Lower lobe of right lung (tissue), 2 donors: ENCODE data around the gene C1QBP. TPM values are rescaled to one million over a fixed set of nuclear protein-coding genes. Genes with fewer than 3 reads are reported as not detected.

ENCODE experiments used
- ATAC-seq, 2 donors: fragments of 200-7000 bp; cut with Tn5 transposase; one replicate each; pipeline ENCODE4 v1.9.1; 2020 to 2022; ENCODE audit warnings: mild to moderate bottlenecking in 2 of 2, moderate library complexity in 2 of 2
- DNase-seq: peaks from one replicate; pipeline ENCODE4 v3.0.0-alpha.2; 2020
- H3K27ac ChIP-seq: fragments of 200-600 bp; one replicate; pipeline ENCODE4 v1.8.0; 2022
- H3K27me3 ChIP-seq: fragments of 200-600 bp; one replicate; pipeline ENCODE4 v1.8.0; 2022; ENCODE audit warnings: low read depth
- H3K36me3 ChIP-seq: fragments of 200-600 bp; one replicate; pipeline ENCODE4 v1.8.0; 2022; ENCODE audit warnings: mild to moderate bottlenecking
- H3K4me1 ChIP-seq: fragments of 200-600 bp; one replicate; pipeline ENCODE4 v1.8.0; 2022
- H3K4me3 ChIP-seq: fragments of 200-600 bp; one replicate; pipeline ENCODE4 v1.8.0; 2022; ENCODE audit warnings: mild to moderate bottlenecking
- H3K9me3 ChIP-seq: fragments of 200-600 bp; one replicate; pipeline ENCODE4 v1.8.0; 2022
- intact Hi-C: fragments of 100-400 bp; cut with DNase I; formaldehyde crosslinking; loops from one replicate; pipeline ENCODE4 v1.11.0; 2022
- total RNA-seq: library from RNA; stranded (reverse); fragmentation: NEBNext Ultra II Directional; extraction: Animal tissue kit (Norgen Biotek cat#: 25700); gene quantifications from one replicate; pipeline ENCODE4 v1.2.1, GENCODE V29; 2021
- TF ChIP-seq, protein P1 (sequence below): fragments of 200-600 bp; IDR thresholded peaks from one replicate; pipeline ENCODE4 v1.8.0; 2022; ENCODE audit warnings: antibody characterized with exemption, mild to moderate bottlenecking
- donor health status: DM: no; HTN: yes; CAD: no; lungs with severe emphysema.

Gene C1QBP
- total RNA-seq, 1 donor from 2014 or later, result 57.5 TPM

DNA sequence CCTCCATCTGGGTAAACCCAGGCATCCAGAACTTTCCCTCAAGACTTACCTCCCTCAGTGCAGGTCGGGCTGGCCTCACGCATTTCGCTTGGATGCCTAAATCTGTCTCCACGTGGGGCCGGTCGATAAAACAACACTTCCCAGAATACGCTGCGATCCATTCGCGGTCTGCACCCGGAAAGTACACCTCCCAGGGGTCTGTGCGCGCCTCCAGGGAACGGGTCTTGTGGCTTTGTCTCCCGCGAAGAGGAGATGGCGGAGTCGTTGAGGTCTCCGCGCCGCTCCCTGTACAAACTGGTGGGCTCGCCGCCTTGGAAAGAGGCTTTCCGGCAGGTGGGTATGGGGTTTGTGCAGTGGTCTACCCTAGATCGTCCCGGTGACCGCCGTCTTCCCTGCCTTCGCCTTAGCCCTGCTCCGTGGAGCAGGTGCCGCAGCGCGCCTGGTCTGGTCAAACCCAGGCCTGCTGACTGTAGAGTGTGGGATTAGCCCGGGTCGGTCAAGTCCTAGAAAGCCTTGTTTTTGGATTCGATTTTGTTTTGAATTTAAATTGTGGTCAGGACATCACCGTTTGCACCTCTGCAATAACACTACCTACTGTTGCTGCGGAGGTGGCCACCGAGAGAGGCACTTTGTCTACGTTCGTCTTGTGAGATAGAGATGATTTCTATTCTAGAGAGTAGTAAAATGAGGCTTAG is 18.8 kb downstream of the C1QBP start, which contains the start of gene RPAIN:
Gene RPAIN, plus strand, starts transcription at position 224 of the 695 bp plus-strand sequence. Its CDS starts 29 bp downstream, at position 253.
- H3K27me3 ChIP-seq, result no peaks in the 10 kb centered on the region
- TF ChIP-seq, protein P1, sequence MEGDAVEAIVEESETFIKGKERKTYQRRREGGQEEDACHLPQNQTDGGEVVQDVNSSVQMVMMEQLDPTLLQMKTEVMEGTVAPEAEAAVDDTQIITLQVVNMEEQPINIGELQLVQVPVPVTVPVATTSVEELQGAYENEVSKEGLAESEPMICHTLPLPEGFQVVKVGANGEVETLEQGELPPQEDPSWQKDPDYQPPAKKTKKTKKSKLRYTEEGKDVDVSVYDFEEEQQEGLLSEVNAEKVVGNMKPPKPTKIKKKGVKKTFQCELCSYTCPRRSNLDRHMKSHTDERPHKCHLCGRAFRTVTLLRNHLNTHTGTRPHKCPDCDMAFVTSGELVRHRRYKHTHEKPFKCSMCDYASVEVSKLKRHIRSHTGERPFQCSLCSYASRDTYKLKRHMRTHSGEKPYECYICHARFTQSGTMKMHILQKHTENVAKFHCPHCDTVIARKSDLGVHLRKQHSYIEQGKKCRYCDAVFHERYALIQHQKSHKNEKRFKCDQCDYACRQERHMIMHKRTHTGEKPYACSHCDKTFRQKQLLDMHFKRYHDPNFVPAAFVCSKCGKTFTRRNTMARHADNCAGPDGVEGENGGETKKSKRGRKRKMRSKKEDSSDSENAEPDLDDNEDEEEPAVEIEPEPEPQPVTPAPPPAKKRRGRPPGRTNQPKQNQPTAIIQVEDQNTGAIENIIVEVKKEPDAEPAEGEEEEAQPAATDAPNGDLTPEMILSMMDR, result no peak
- H3K4me1 ChIP-seq, result peaks cover 38% of the 10 kb centered on the region
- DNase-seq, result peak; percentile 92
- H3K4me3 ChIP-seq, result peak within 1 kb of the TSS; percentile 94
- peaks cover 66% of the 10 kb centered on the region for H3K36me3 ChIP-seq
- H3K27ac ChIP-seq, result peak within 1 kb of the TSS; percentile 90
- ATAC-seq, result peak; percentile 93
- no peaks in the 10 kb centered on the region for H3K9me3 ChIP-seq
- intact Hi-C loops, result no loop called here

DNA sequence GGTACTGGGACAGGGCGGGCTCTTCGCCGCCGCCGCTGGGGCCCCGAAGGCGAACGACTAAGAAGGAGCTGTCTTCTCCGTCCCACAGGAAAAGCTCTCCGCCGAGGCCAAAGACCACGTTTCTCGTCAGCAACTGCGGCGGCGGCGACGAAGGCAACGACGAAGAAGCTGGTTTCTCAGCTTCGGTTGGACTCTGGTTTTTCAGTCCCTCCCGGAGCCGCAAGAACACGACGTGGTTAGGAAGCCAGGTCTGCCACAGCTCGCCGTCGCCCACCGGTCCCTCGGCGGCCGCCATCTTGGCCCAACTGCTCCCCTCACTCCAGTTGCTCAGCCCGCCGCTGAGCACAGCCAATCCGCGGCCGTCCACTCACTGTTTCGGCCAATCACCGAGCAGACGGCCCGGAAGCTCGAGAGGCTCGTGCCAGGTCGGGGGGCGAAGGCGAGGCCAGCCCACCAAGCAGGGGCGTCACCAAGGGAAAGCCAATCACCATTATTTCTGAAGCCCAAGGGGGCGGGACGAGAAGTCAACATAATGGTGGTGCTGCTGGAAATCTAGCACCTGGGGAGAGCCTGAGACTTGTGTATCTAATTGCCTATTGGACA is 19.5 kb downstream of the C1QBP start, which contains the start of gene NUP88:
Gene NUP88, minus strand, starts transcription at position 307 of the 603 bp plus-strand sequence. Its CDS starts 12 bp downstream, at position 295.
- Histone ChIP-seq H3K9me3 (no peaks in the 10 kb centered on the region), H3K27ac (peak within 1 kb of the TSS; percentile 90), H3K4me1 (peaks cover 38% of the 10 kb centered on the region), H3K27me3 (no peaks in the 10 kb centered on the region), H3K36me3 (peaks cover 66% of the 10 kb centered on the region), H3K4me3 (peak within 1 kb of the TSS; percentile 94)
- TF ChIP-seq, protein P1, result no peak
- intact Hi-C loops, result no loop called here
- ATAC-seq (peak; percentile 99), DNase-seq (peak; percentile 97)

GRCh38 chr17:5418858-5419355 is 20.0 kb downstream of the C1QBP start:
- H3K4me1 ChIP-seq, result peaks cover 38% of the 10 kb centered on the region
- peak overlapping the region; percentile 90 for H3K27ac ChIP-seq
- ATAC-seq, result peak; percentile 45 to 64
- intact Hi-C loops, result no loop called here
- H3K36me3 ChIP-seq, result peaks cover 66% of the 10 kb centered on the region
- DNase-seq, result peak; percentile 48
- TF ChIP-seq, protein P1, result no peak
- peak overlapping the region; percentile 94 for H3K4me3 ChIP-seq
- H3K27me3 ChIP-seq, result no peaks in the 10 kb centered on the region
- H3K9me3 ChIP-seq, result no peaks in the 10 kb centered on the region

GRCh38 chr17:5416901-5417300 is 22.1 kb downstream of the C1QBP start:
- Histone ChIP-seq H3K27ac (no peak overlapping the region), H3K27me3 (no peaks in the 10 kb centered on the region), H3K36me3 (peaks cover 66% of the 10 kb centered on the region), H3K4me1 (peaks cover 38% of the 10 kb centered on the region), H3K9me3 (no peaks in the 10 kb centered on the region), H3K4me3 (no peak overlapping the region)
- TF ChIP-seq, protein P1, result no peak
- DNase-seq (no peak), ATAC-seq (no peak)
- intact Hi-C loops, result no loop called here

GRCh38 chr17:5413682-5414081 is 25.3 kb downstream of the C1QBP start:
- Histone ChIP-seq H3K36me3 (peaks cover 90% of the 10 kb centered on the region), H3K4me3 (no peak overlapping the region), H3K9me3 (no peaks in the 10 kb centered on the region), H3K4me1 (peaks cover 23% of the 10 kb centered on the region), H3K27ac (no peak overlapping the region), H3K27me3 (no peaks in the 10 kb centered on the region)
- intact Hi-C loops, result no loop called here
- ATAC-seq, result no peak
- TF ChIP-seq, protein P1, result no peak
- no peak for DNase-seq
